ENCODE measurements around the gene SLC25A11. TPM values are rescaled to one million over a fixed set of nuclear protein-coding genes. Genes with fewer than 3 reads are reported as not detected.

The SLC25A11 gene
- total RNA-seq, 1 experiment from 2014 or later: 38.4 TPM

- Mint-ChIP-seq H3K27ac (ENCODE audit: unreplicated experiment) (no peak overlapping the region), H3K4me1 (ENCODE audit: low read depth, unreplicated experiment) (no peaks in the 10 kb centered on the region), H3K36me3 (ENCODE audit: insufficient read depth, unreplicated experiment) (peaks cover 19% of the 10 kb centered on the region), H3K9me3 (ENCODE audit: low read depth, unreplicated experiment) (no peaks in the 10 kb centered on the region), H3K4me3 (ENCODE audit: low read depth, unreplicated experiment) (no peak overlapping the region), H3K27me3 (ENCODE audit: unreplicated experiment) (no peaks in the 10 kb centered on the region)
- no peak for DNase-seq
- intact Hi-C loops (cut with micrococcal nuclease; ENCODE audit: unreplicated experiment): no loop called here
- TF ChIP-seq, protein P1, sequence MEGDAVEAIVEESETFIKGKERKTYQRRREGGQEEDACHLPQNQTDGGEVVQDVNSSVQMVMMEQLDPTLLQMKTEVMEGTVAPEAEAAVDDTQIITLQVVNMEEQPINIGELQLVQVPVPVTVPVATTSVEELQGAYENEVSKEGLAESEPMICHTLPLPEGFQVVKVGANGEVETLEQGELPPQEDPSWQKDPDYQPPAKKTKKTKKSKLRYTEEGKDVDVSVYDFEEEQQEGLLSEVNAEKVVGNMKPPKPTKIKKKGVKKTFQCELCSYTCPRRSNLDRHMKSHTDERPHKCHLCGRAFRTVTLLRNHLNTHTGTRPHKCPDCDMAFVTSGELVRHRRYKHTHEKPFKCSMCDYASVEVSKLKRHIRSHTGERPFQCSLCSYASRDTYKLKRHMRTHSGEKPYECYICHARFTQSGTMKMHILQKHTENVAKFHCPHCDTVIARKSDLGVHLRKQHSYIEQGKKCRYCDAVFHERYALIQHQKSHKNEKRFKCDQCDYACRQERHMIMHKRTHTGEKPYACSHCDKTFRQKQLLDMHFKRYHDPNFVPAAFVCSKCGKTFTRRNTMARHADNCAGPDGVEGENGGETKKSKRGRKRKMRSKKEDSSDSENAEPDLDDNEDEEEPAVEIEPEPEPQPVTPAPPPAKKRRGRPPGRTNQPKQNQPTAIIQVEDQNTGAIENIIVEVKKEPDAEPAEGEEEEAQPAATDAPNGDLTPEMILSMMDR (IDR thresholded peaks at IDR 0.05; ENCODE audit: unreplicated experiment): no peak
- CTCF ChIA-PET: no interaction called here
- BruUV-seq (replicated peaks): no TSS peak
Measured at GRCh38 chr17:4971826-4972225, 32.0 kb upstream of the SLC25A11 start.

DNA sequence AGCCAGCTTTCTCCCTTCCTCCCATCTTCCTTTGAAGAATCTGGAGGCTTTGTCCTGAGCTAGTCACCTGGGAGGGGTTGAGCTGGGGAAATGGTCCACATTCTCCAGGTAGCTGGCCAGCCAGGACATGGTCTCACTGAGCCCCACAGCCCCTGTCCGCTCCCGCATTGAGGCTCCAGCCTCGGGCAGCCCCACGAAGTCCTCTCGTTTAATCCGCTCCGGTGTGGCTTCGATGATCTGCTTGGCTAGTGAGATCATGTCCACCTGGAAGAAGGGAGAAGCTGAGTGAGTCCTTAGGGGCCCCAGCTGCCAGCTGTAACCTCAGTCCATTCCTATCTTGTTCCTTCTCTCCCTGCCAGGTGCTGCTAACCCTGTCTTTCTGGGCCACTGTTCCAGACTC lies 30.4 kb upstream of the SLC25A11 start:
- H3K4me3 Mint-ChIP-seq (ENCODE audit: low read depth, unreplicated experiment): no peak overlapping the region
- intact Hi-C loops (cut with micrococcal nuclease; ENCODE audit: unreplicated experiment): no loop called here
- TF ChIP-seq, protein P1 (IDR thresholded peaks at IDR 0.05; ENCODE audit: unreplicated experiment): no peak

GRCh38 chr17:4969551-4970173 lies 29.8 kb upstream of the SLC25A11 start:
- no peaks in the 10 kb centered on the region for H3K27me3 Mint-ChIP-seq (ENCODE audit: unreplicated experiment)
- CTCF ChIA-PET: no interaction called here
- DNase-seq: no peak
- intact Hi-C loops (cut with micrococcal nuclease; ENCODE audit: unreplicated experiment): no loop called here
- TF ChIP-seq, protein P1 (IDR thresholded peaks at IDR 0.05; ENCODE audit: unreplicated experiment): no peak
- peaks cover 20% of the 10 kb centered on the region for H3K36me3 Mint-ChIP-seq (ENCODE audit: insufficient read depth, unreplicated experiment)
- no peaks in the 10 kb centered on the region for H3K4me1 Mint-ChIP-seq (ENCODE audit: low read depth, unreplicated experiment)
- H3K4me3 Mint-ChIP-seq (ENCODE audit: low read depth, unreplicated experiment): no peak overlapping the region
- no peak overlapping the region for H3K27ac Mint-ChIP-seq (ENCODE audit: unreplicated experiment)
- no TSS peak for BruUV-seq (replicated peaks)
- no peaks in the 10 kb centered on the region for H3K9me3 Mint-ChIP-seq (ENCODE audit: low read depth, unreplicated experiment)

More for the DNA sequence above, 30.4 kb upstream of the SLC25A11 start:
- CTCF ChIA-PET: interaction anchor here (1.4 kb wide), 1 partner anchor 18 kb away, joined by 3 read pairs; the partner anchor contains the start of gene CAMTA2
- Mint-ChIP-seq H3K36me3 (ENCODE audit: insufficient read depth, unreplicated experiment) (peaks cover 19% of the 10 kb centered on the region), H3K27me3 (ENCODE audit: unreplicated experiment) (no peaks in the 10 kb centered on the region), H3K27ac (ENCODE audit: unreplicated experiment) (no peak overlapping the region), H3K4me1 (ENCODE audit: low read depth, unreplicated experiment) (no peaks in the 10 kb centered on the region), H3K9me3 (ENCODE audit: low read depth, unreplicated experiment) (no peaks in the 10 kb centered on the region)
- BruUV-seq (replicated peaks): no TSS peak
- DNase-seq: no peak

- peaks cover 20% of the 10 kb centered on the region for H3K36me3 Mint-ChIP-seq (ENCODE audit: insufficient read depth, unreplicated experiment)
- no peaks in the 10 kb centered on the region for H3K9me3 Mint-ChIP-seq (ENCODE audit: low read depth, unreplicated experiment)
- no TSS peak for BruUV-seq (replicated peaks)
- H3K27me3 Mint-ChIP-seq (ENCODE audit: unreplicated experiment): no peaks in the 10 kb centered on the region
- H3K4me1 Mint-ChIP-seq (ENCODE audit: low read depth, unreplicated experiment): no peaks in the 10 kb centered on the region
- no peak overlapping the region for H3K27ac Mint-ChIP-seq (ENCODE audit: unreplicated experiment)
- CTCF ChIA-PET: no interaction called here
- TF ChIP-seq, protein P1 (IDR thresholded peaks at IDR 0.05; ENCODE audit: unreplicated experiment): no peak
- no peak overlapping the region for H3K4me3 Mint-ChIP-seq (ENCODE audit: low read depth, unreplicated experiment)
- no peak for DNase-seq
- intact Hi-C loops (cut with micrococcal nuclease; ENCODE audit: unreplicated experiment): no loop called here
Measured at GRCh38 chr17:4969047-4969550, 29.3 kb upstream of the SLC25A11 start.

All from Calu3 (cell line).